Astrocyte (in vitro differentiated cells and primary cell): Measurements from ENCODE around the gene COL27A1.
"Not testable (repeated sequence)": the region's sequence is repeated elsewhere in the genome, so short reads cannot be mapped to it uniquely, and the experiment has no call there.

Source experiments
- EZH2 ChIP-seq: IDR thresholded peaks from 2 replicates; pipeline ENCODE4 v1.6.1; 2012; ENCODE audit warnings: mild to moderate bottlenecking, low read length, inconsistent platforms; ENCODE audit not compliant: insufficient read depth
- TF ChIP-seq, protein P1 (sequence below): IDR thresholded peaks from 2 replicates; pipeline ENCODE4 v1.5.1; 2011; ENCODE audit warnings: low read depth, mild to moderate bottlenecking, inconsistent platforms, low read length, moderate library complexity; ENCODE audit not compliant: insufficient read depth

DNA sequence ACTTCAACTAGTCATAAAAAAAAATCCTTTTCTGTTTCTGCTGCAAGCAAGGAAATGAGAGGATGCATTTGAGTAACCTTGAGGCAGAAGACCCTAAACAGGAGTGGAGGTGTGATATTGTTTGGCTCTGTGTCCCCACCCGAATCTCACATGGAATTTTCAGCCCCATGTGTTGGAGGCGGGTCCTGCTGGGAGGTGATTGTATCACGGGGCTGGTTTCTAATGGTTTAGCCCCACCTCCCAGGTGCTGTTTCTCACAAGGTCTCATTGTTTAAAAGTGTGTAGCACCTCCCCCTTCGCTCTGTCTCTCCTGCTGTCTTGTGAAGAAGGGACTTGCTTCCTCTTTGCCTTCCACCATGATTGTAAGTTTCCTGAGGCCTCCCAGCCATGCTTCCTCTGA is 178.4 kb downstream of the COL27A1 start:
- TF ChIP-seq, protein P1, sequence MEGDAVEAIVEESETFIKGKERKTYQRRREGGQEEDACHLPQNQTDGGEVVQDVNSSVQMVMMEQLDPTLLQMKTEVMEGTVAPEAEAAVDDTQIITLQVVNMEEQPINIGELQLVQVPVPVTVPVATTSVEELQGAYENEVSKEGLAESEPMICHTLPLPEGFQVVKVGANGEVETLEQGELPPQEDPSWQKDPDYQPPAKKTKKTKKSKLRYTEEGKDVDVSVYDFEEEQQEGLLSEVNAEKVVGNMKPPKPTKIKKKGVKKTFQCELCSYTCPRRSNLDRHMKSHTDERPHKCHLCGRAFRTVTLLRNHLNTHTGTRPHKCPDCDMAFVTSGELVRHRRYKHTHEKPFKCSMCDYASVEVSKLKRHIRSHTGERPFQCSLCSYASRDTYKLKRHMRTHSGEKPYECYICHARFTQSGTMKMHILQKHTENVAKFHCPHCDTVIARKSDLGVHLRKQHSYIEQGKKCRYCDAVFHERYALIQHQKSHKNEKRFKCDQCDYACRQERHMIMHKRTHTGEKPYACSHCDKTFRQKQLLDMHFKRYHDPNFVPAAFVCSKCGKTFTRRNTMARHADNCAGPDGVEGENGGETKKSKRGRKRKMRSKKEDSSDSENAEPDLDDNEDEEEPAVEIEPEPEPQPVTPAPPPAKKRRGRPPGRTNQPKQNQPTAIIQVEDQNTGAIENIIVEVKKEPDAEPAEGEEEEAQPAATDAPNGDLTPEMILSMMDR, result not testable (repeated sequence)
- TF ChIP-seq EZH2, result not testable (repeated sequence)
